ENCODE data around the gene UAP1L1.
"Not testable (repeated sequence)": the region's sequence is repeated elsewhere in the genome, so short reads cannot be mapped to it uniquely, and the experiment has no call there.

UAP1L1 gene, protein sequence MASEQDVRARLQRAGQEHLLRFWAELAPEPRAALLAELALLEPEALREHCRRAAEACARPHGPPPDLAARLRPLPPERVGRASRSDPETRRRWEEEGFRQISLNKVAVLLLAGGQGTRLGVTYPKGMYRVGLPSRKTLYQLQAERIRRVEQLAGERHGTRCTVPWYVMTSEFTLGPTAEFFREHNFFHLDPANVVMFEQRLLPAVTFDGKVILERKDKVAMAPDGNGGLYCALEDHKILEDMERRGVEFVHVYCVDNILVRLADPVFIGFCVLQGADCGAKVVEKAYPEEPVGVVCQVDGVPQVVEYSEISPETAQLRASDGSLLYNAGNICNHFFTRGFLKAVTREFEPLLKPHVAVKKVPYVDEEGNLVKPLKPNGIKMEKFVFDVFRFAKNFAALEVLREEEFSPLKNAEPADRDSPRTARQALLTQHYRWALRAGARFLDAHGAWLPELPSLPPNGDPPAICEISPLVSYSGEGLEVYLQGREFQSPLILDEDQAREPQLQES

DNA sequence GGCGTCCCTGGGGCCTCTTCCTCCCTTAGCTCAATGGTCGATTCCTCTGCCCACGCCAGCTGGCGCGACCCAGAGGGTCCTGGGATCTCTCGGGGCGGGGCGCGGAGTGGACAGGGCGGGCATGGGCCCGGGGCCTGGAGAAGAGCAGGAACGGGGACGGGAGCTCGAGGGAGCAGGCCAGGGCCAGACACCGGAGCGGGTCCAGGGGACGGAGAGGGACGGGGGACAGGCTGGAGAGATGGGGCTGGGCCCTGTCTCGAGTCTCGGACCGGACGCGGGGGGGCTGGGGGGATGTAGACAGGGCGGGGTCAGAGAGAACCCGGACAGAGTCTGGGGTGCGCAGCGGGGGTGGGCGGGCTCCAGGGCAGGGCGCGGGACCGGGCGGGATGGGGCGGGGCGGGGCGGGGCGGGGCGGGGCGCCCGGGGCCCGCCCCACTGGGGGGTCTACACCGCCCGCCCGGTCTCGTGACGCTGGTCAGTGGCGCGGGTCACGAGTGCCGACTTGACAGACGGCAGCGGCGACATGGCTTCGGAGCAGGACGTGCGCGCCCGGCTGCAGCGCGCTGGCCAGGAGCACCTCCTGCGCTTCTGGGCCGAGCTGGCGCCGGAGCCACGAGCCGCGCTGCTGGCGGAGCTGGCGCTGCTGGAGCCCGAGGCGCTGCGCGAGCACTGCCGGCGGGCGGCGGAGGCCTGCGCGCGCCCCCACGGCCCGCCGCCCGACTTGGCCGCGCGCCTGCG is at the start of gene UAP1L1:
Gene UAP1L1, plus strand, starts transcription at position 508 of the 738 bp plus-strand sequence. Its CDS starts 16 bp downstream, at position 524.
- no peak for DNase-seq

DNA sequence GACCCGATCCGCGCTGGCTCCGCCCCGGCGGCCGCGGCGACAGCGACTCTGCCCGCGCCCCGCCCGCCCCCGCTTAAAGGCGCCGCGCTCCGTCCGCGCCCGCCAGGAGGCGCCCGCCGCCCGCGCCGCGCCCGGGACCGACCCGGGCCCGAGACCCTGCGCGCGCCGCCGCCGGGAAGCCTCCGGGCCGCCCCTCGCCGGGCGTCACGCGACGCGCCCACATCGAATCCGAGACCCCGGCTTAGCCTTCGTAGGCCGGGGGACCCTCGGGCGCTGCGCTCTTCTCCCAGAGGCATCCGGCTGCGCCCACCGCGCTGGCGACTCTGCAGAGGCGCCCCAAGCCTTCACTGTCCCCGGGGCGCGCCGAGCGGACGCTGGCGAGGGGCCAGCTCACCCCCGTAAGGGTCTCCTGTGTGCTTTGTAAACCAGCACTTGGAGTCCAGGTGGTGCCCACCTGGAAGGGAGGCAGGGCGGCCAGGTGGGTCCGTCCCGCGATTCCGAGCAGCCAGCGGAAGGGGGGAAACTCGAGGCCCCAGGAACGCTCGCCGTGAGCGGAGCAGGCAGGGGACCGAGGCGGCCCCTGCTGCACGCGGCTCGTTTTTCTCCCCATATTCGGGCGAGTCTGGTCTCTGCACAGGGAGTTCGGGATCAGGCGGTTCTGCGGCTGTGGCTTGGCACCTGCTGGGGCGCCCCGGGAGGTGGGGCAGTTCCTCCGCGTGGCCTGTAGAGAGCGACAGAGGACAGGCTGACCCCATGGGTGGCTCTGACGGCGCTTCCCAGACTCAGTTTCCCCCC is 48.9 kb upstream of the UAP1L1 start:
- peak; percentile 42 for DNase-seq

DNA sequence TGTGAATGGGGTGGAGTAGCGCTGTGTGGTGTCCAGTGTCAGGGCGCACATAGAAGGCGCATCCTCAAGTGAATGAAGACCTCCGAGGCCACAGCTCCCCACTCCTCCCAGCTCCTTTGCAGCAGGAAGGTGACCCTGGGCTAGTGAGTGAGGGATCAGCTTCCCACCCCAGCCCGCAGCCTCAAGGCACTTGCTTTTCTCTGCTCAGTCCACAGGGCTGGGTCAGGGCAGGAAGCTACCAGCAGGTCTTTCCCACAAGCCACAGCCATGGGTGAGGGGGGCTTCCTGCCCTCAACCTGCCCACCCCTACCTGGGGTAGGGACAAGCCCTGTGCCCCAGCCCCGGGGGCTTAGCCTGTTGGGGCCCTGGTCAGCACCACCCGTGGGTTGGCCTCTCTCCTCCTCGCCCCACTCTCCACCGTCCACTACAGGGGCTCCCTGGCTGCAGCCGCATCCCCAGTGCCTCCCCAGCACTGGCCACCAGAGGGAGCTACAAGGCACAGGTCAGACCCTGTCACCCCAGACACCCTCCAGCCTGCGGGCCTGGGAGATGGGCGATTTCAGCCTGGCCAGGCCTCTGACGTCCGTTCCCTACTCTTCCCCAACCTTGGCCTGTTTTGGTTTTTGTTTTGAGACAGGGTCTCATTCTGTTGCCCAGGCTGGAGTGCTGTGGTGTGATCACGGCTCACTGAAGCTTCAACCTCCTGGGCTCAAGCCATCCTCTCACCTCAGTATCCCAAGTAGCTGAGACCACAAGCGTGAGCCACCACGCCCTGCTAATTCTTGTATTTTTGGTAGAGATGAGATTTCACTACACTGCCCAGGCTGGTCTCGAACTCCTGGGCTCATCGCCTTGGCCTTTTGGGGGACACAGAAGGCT is 48.0 kb upstream of the UAP1L1 start:
- peak; percentile 40 for DNase-seq

DNA sequence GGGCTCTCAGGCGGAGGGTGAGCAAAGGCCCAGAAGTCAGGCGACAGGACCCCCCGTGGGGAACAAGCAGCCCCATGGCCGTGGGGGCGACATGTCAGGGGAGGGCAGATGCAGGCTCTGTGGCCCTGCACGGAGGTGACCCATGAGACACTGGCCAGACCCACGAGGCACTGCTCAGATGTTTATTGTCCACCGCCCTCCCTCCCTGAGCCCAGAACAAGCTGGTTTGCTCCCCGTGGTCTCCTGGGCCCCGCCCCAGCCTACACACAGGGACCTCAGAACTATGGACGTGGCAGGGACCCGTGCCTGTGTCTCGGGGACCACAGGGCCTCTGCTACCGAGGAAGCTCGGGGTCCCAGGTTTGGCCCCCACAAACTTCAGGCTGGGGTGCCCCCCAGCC is 47.3 kb upstream of the UAP1L1 start:
- no peak for DNase-seq

DNA sequence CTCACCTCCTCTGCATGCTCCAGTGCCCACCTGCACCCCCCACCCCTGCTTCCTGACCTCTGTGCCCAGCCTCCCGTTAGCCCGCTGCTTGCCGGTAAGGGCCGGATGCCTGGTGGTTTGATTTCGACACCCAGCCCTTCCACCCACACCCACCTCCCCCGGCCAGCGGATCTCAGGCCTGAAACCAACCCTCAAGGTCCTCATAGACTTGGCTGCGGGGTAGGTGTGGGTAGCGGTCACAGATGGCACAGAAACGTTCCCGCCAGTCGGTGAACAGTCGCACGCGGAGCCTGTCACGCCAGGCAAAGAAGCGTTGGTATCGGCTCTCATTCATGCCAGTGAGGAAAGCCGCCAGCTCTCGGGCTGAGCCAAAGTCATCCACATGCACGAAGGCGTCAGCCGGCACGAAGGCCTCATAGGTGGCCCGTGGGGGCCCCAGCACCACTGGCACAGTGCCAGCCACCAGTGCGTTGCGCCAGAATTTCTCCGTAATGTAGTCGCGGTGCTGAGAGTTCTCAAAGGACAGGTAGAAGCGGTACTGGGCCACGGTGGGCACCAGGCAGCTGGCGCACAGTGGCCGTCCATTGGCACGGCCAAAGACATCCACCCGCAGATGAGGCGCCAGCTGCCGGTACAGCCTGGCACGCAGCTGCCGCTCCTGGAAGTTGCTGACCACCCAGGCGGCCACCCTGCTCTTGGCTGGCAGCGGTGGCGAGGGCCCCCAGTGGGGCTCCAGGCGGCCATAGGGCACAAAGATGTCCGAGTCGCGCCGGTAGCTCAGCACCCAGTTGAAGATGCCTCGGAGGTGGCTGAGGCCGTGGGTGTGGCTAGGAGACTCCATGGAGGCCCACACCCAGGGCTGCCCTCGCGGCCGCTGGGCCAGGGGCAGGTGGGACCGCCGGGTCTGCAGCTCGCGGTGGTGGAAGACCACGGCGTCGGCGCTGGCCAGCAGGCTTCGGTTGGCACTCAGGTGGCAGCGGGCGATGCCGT is 46.5 kb upstream of the UAP1L1 start:
- DNase-seq, result no peak

DNA sequence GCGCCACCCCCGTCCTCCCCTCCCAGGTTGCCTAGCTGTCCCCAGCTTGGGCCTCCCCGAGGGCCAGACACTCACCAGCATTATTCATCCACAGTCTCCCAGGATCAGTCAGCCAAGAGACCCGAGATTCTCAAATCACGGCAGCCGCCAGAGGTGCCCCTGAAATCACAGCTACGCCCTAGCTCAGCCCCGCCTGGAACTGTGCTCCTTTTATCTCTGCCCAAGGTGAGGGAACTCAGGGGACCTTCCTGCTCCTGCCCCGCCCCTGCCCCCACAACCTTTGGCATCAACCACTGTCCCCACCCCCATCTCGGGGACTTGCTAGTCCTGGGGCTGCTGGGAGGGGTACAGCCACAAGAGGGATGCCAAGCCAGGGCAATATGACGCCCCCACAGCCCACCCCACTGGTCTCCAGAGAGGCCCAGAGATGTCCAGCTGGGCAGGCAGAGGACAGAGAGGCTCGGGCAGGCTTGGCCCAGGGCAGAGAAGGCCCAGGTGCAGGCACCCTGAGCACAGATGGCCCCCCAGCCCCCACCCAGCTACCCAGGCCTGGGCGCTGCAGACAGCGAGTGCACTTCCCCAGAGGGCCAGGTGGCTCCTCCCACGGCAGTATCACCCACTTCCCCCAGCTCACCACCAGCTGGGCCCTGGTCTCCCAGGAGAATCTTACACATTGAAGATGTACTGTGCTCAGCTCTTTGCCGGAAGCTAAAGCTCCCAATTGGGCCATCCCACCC is 45.2 kb upstream of the UAP1L1 start, which contains the start of gene FUT7:
Gene FUT7, minus strand, starts transcription at position 185 of the 737 bp plus-strand sequence. Its CDS starts 97 bp downstream, at position 88.
- DNase-seq, result no peak

DNA sequence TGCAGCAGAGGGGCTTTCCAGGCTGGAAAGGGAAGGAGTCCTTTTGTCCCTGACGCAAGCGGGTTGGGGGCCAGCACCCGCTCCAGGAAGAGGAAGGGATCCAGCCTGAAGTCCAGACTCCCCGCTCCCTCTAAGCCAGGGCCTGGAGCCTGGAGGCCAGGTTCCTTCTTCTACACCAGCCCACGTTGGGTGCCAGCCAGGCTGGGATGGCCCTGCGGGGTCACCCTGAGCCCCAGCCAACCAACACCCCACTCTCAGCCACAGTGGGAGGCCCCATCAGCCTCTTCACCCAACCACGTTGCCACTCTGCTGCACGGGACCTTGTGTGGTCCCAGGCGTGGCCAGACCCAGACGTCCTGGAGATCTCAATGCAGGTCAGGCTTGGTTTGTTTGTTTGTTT is 44.5 kb upstream of the UAP1L1 start:
- DNase-seq, result no peak

DNA sequence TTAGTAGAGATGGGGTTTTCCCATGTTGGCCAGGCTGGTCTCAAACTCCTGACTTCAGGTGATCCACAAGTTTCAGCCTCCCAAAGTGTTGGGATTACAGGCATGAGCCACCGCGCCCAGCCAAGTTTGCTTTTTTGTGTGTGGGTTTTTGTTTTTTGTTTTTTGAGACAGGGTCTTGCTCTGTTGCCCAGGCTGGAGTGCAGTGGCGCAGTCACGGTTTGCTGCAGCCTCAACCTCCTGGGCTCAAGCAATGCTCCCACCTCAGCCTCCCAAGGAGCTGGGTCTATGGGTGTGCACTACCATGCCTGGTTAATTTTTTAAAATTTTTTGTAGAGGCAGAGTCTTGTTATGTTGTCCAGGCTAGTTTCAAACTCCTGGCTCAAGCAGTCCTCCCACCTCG is 43.8 kb upstream of the UAP1L1 start:
- not testable (repeated sequence) for DNase-seq

DNA sequence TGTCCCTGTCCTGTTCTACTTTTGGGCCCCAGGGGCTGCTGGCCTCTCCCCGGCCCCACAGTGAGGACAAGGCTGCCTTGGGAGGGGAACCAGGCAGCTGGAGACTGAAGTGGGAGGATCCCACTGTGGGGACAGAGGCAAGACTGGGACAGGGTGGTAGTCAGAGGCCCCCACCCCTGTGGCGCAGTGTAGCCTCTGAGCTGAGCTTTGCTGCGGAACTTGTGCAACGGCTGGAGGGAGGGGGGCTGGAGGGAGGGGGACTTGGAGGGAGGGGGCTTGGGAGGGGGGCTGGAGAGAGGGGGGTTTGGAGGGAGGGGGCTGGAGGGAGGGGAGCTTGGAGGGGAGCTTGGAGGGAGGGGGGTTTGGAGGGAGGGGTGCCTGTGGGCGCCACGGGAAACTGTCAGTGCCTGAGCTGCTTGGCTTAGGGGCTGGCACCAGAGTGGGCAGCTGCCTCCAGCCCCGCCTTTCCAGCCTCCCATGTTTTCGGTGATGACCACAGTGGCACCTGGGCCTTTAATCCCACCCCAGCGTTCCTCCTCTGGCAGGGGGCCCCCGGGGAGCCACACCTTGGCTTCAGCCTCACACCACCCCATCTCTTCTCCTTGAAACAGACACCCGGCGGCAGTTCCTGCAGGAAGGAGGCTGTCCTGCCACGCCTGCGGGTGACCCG is 43.1 kb upstream of the UAP1L1 start:
- no peak for DNase-seq

DNA sequence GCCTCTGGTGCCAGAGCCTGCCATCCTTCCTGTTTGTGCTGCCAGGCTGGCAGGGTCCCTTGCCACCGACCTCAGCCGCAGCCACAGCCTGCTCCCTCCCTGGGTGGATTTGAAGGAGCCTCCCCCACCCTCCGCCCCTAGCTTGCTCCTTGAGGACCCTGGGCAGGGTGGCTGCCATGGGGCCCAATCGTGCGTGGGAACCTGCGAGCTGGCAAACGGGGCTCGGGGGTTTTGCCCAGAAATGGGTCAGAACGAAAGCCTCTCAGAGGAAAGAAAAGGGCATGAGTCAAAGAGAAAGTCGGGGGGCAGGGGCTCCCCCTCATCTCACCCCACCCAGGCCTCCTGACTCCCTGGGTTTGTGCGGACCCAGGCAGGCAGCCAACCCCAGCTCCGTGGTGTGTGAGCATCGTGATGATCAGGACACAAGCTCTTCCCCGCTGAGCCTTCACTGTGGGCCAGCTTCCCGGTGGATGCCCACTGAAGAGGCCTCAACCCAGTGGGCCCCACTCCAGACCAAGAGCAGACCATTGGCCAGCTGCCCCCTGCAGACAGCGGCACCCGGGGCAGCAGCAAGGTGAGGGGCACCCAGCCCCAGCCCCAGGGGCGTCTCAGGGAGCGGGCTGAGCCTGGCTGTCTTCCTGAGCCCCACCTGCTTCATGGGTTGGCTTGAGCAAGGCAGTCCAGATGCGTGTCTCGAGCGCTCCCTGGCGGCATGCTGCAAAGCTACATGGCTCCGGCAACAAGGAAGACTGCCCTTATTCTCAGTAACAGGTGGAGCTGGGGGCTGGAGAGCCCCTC is 42.4 kb upstream of the UAP1L1 start:
- DNase-seq, result peak; percentile 80

DNA sequence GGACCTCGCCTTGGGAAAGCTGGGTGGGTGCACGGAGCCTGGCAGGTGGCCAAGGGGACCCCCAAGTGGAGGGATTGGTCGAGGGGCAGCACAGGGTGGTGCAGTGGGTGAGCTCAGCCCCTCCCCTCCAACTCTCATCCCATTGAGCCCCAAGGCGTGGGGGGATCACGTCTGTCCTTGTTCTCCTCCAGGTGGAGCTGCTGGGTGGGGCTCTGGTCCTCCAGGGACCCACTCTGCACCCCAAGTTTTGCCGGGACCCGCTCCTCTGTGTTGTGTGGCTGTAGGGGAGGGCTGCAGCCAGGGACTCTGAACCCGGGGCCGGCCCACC is 41.8 kb upstream of the UAP1L1 start:
- no peak for DNase-seq

DNA sequence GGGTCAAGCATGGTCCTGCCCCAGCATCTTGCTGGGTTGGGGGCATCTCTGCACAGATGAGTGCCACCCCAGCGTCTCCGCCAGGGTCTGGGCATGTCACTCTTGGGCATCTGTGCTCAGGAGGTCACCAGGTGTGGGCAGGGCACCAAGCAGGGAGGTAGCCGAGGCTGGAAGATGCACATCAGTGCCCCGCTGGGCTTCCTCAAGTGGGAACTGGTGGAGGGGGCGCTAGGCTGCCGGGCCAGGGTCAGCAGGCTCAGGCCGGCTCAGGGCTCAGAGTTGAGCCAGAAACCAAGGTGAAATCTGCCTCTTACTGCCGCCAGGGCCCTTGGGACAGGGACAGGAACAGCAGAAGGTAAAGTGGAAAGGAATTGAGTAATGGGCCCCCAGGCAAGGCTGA is 41.4 kb upstream of the UAP1L1 start:
- DNase-seq, result no peak

DNA sequence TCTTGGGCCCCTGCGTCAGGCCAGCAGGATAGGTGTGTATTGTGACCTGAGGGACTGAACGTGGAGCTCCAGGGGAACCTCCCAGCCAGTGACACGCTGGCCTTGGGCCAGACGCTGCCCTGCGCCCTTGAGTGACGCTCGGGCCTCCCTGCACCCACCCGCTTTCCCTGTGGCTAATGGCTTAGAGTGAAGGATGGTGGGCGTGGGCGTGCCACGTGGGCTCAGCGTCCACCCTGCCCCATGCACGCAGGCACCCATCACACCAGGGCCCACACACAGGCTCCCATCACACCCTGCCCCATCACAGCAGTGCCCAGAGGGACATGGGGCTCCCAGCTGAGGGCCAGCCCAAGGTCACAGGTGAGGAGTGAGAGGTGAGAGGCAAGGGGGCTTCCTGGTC is 40.3 kb upstream of the UAP1L1 start:
- no peak for DNase-seq

DNA sequence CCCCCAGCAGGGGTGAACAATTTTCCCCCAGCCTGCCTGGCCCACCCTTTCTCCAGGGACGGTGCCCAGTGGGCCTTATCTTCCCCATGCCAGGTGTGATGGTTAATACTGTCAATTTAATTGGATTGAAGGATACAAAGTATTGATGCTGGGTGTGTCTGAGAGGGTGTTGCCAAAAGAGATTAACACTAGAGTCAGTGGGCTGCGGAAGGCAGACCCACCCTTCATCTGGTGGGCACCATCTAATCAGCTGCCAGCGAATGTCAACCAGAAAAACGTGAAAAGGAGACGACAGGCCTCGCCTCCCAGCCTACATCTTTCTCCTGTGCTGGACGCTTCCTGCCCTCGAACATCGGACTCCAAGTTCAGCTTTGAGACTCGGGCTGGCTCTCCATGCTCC is 39.8 kb upstream of the UAP1L1 start:
- no peak for DNase-seq

DNA sequence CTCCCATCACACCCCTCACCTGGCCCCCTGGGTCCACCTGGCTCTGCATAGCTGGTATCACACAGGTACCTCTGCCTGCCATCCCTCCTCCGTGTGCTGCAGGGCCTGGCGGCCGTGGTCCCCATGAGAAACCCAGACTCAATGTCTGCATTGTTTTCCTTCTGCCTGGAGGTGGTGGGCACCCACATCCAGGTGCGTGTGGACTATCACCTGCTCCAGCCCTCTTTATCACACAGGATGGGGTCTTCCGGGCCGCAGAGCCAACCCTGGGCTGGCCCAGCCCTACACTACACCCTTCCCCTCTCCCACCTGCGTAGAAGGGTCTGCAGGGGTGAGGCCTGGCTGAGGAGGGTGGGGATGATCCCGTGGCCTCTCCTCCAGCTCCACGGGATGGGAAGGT is 38.4 kb upstream of the UAP1L1 start:
- DNase-seq, result no peak

DNA sequence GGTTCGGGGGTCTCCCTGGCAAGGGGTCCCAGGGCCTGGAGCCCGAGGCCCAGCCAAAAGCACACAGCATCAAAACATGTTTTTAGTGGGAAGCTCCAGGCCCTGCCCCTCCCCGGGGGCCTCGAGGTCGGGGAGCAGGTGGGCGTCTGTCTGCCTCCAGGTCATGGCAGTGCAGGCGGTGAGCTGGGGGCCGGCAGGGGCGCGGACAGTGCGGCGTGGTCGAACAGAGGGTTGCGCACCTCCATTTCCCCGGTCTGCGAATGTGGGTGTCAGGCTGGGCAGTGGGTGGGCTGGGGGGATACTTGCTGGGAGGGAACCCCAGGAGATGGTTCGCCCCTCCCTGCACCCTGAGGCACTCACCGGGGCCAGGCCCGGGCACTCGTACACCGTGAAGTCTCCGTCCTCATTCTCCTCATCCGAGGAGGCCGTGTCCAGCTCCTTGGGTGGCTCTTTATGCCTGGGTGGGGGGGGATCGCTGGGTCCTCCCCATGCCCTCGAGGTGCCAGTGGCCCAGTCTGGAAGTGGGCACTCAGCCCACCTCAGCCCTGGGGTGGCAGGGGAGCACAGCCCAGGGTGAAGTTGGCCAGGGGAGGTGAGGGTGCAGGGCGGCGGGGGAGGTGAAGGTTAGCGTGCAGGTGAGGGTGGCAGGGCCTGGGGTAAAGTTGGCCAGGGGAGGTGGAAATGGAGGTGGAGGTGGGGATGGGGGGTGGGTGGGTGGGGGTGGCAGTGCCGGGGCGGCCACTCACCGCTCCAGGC is 37.5 kb upstream of the UAP1L1 start:
- no peak for DNase-seq

DNA sequence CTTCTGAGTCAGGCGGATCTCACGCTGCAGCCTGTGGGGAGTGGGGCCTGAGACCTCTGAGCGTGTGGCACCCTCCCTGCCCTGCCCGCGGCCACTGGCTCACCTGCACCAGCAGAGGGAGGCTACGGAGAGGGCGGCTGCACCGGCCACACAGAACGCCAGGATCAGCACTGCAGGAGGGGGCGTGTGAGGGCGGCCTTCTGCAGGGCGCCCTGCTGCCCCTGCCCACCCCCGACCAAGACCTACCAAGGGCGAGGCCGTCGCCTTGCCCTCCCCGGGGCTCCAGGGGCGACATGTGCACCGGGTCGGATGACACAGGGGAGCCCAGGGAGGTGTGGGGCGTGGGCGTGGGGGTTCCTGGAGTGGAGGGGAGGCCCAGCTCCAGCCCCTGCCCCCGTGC is 36.7 kb upstream of the UAP1L1 start:
- DNase-seq, result no peak

DNA sequence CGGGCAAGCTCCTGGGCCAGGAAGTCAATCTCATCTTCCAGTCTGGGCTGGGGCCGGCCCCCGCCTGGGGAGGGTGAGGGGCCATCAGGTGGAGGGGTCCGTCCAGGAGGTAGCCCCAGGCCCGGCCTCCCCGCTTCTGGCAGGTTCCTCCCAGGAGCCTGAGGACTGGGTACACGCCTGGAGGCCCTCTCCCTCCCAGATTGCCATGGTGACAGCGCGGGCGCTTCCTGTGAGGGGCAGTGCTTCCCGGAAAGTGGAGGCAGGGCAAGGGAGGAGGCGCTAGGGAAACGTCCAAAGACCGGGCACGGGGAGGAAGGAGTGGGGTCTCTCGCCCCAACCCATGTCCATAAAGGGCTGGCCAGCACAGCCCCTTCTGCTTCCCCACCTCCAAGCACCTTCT is 36.2 kb upstream of the UAP1L1 start:
- no peak for DNase-seq
